Activated B cell treated with CpG ODN at 0.5 μM for 24 hours (primary cell): Measurements from ENCODE around the gene PTPRCAP. TPM values are rescaled to one million over a fixed set of nuclear protein-coding genes. Genes with fewer than 3 reads are reported as not detected.
A peak's percentile ranks its signal among the peaks of the same experiment; 100 is the strongest.

Experiments
- ATAC-seq: fragments of 200-7000 bp; cut with Tn5 transposase; one replicate; pipeline ENCODE4 v1.10.0; 2021; ENCODE audit warnings: low read depth, mild to moderate bottlenecking, moderate library complexity
- CTCF ChIA-PET: fragments of 350-600 bp; sonication (Branson Sonifier 250); formaldehyde crosslinking; loops from one replicate; lab custom pipeline; 2021; ENCODE audit warnings: antibody characterized with exemption; lab: Charles Lee
- POLR2A ChIA-PET: fragments of 350-600 bp; sonication (Branson Sonifier 250); formaldehyde crosslinking; loops from one replicate; lab custom pipeline; 2021; ENCODE audit warnings: antibody characterized with exemption; lab: Charles Lee
- DNase-seq: peaks from one replicate; pipeline ENCODE4 v3.0.0; 2022
- H3K27ac Mint-ChIP-seq: one replicate; pipeline ENCODE4 v1.8.0; 2020; ENCODE audit warnings: mixed read lengths
- H3K27me3 Mint-ChIP-seq: one replicate; pipeline ENCODE4 v1.8.0; 2021; ENCODE audit warnings: mixed read lengths
- H3K36me3 Mint-ChIP-seq: one replicate; pipeline ENCODE4 v1.8.0; 2021; ENCODE audit warnings: low read depth, mixed read lengths
- H3K4me1 Mint-ChIP-seq: one replicate; pipeline ENCODE4 v1.8.0; 2021; ENCODE audit warnings: mixed read lengths
- H3K4me3 Mint-ChIP-seq: one replicate; pipeline ENCODE4 v1.8.0; 2020; ENCODE audit warnings: mild to moderate bottlenecking, mixed read lengths
- H3K9me3 Mint-ChIP-seq: one replicate; pipeline ENCODE4 v1.8.0; 2020; ENCODE audit warnings: mixed read lengths
- CTCF ChIP-seq: fragments of 200-600 bp; IDR thresholded peaks from one replicate; pipeline ENCODE4 v1.8.0; 2022; ENCODE audit warnings: antibody characterized with exemption, mild to moderate bottlenecking
- intact Hi-C: fragments of 100-400 bp; cut with micrococcal nuclease; formaldehyde crosslinking; loops from one replicate; pipeline ENCODE4 v1.15.1; 2024
- total RNA-seq: library from RNA; stranded (reverse); gene quantifications from 2 replicates; pipeline ENCODE4 v1.2.3, GENCODE V29; 2022

PTPRCAP gene
- total RNA-seq, 1 donor from 2014 or later = 328 TPM

GRCh38 chr11:67397536-67397935 lies 39.9 kb downstream of the PTPRCAP start:
- H3K27me3 Mint-ChIP-seq = no peaks in the 10 kb centered on the region
- peaks cover 46% of the 10 kb centered on the region for H3K36me3 Mint-ChIP-seq
- POLR2A ChIA-PET = interaction anchor here (0.8 to 17.5 kb wide), 6 partner anchors 14 to 129 kb away, joined by 3 to 693 read pairs (median 4); partner anchors contain the start of genes POLD4, PTPRCAP and RPS6KB2
- H3K4me3 Mint-ChIP-seq = no peak overlapping the region
- ATAC-seq (no peak), DNase-seq (no peak)
- TF ChIP-seq CTCF = no peak
- H3K4me1 Mint-ChIP-seq = peaks cover 54% of the 10 kb centered on the region
- H3K9me3 Mint-ChIP-seq = no peaks in the 10 kb centered on the region
- H3K27ac Mint-ChIP-seq = no peak overlapping the region
- CTCF ChIA-PET = no interaction called here
- intact Hi-C loops = no loop called here

GRCh38 chr11:67396587-67397389 lies 40.7 kb downstream of the PTPRCAP start:
- Mint-ChIP-seq H3K27ac (peak overlapping the region; percentile 77), H3K27me3 (no peaks in the 10 kb centered on the region), H3K36me3 (peaks cover 48% of the 10 kb centered on the region), H3K4me3 (no peak overlapping the region), H3K9me3 (no peaks in the 10 kb centered on the region), H3K4me1 (peaks cover 52% of the 10 kb centered on the region)
- ChIA-PET POLR2A (interaction anchor here (0.6 to 17.5 kb wide), 8 partner anchors 15 to 109 kb away, joined by 3 to 693 read pairs (median 5); partner anchors contain the start of genes PITPNM1, POLD4, PTPRCAP and RPS6KB2), CTCF (interaction anchor here (1.7 kb wide), 1 partner anchor 15 kb away, joined by 4 read pairs; no protein-coding TSS in a partner anchor)
- no peak for TF ChIP-seq CTCF
- ATAC-seq = no peak
- intact Hi-C loops = no loop called here
- no peak for DNase-seq

- H3K4me3 Mint-ChIP-seq = no peak overlapping the region
- ATAC-seq = no peak
Observed at GRCh38 chr11:67396259-67396581, 41.3 kb downstream of the PTPRCAP start.

GRCh38 chr11:67395555-67396258 lies 41.8 kb downstream of the PTPRCAP start:
- no peak overlapping the region for H3K27ac Mint-ChIP-seq
- POLR2A ChIA-PET = interaction anchor here (0.6 to 17.5 kb wide), 7 partner anchors 22 to 110 kb away, joined by 3 to 693 read pairs (median 5); partner anchors contain the start of genes PITPNM1, POLD4, PTPRCAP and RPS6KB2
- intact Hi-C loops = no loop called here
- H3K27me3 Mint-ChIP-seq = no peaks in the 10 kb centered on the region
- H3K4me3 Mint-ChIP-seq = no peak overlapping the region
- H3K9me3 Mint-ChIP-seq = no peaks in the 10 kb centered on the region
- no peak for DNase-seq
- peaks cover 45% of the 10 kb centered on the region for H3K36me3 Mint-ChIP-seq
- CTCF ChIA-PET = interaction anchor here (1.7 kb wide), 1 partner anchor 13 kb away, joined by 4 read pairs; no protein-coding TSS in a partner anchor
- TF ChIP-seq CTCF = no peak
- peaks cover 57% of the 10 kb centered on the region for H3K4me1 Mint-ChIP-seq
- ATAC-seq = no peak

More at GRCh38 chr11:67396259-67396581, 41.3 kb downstream of the PTPRCAP start:
- CTCF ChIA-PET = interaction anchor here (1.7 kb wide), 1 partner anchor 14 kb away, joined by 4 read pairs; no protein-coding TSS in a partner anchor
- Mint-ChIP-seq H3K9me3 (no peaks in the 10 kb centered on the region), H3K36me3 (peaks cover 48% of the 10 kb centered on the region), H3K4me1 (peaks cover 57% of the 10 kb centered on the region), H3K27ac (no peak overlapping the region), H3K27me3 (no peaks in the 10 kb centered on the region)
- POLR2A ChIA-PET = interaction anchor here (0.6 to 17.5 kb wide), 6 partner anchors 22 to 109 kb away, joined by 3 to 693 read pairs (median 4); partner anchors contain the start of genes PITPNM1, POLD4, PTPRCAP and RPS6KB2
- intact Hi-C loops = no loop called here
- DNase-seq = no peak
- TF ChIP-seq CTCF = no peak
